IPS-20b (cell line): ENCODE data around the gene CACNB4.
A peak's percentile ranks its signal among the peaks of the same experiment; 100 is the strongest.

Experiments used
- H3K27ac ChIP-seq: one replicate; pipeline ENCODE4 v1.5.1; 2013; ENCODE audit warnings: low read length
- H3K27me3 ChIP-seq: 2 replicates; pipeline ENCODE4 v1.6.1; 2013; ENCODE audit warnings: mild to moderate bottlenecking, low read length, inconsistent platforms; ENCODE audit not compliant: insufficient read depth
- H3K36me3 ChIP-seq: 2 replicates; pipeline ENCODE4 v1.6.1; 2013; ENCODE audit warnings: low read depth, mild to moderate bottlenecking, inconsistent platforms, low read length, moderate library complexity; ENCODE audit not compliant: insufficient read depth
- H3K4me1 ChIP-seq: 2 replicates; pipeline ENCODE4 v1.6.1; 2013; ENCODE audit warnings: mild to moderate bottlenecking, control low read depth, inconsistent platforms, low read length, moderate library complexity; ENCODE audit not compliant: insufficient read depth
- H3K4me3 ChIP-seq: 2 replicates; pipeline ENCODE4 v1.5.1; 2013; ENCODE audit warnings: mild to moderate bottlenecking, low read length, inconsistent platforms
- H3K9ac ChIP-seq: 2 replicates; pipeline ENCODE4 v1.6.1; 2013; ENCODE audit warnings: low read depth, mild to moderate bottlenecking, inconsistent platforms, low read length, moderate library complexity
- H3K9me3 ChIP-seq: 2 replicates; pipeline ENCODE4 v1.6.1; 2013; ENCODE audit warnings: mild to moderate bottlenecking, low read depth, low read length, inconsistent platforms; ENCODE audit not compliant: insufficient read depth

Gene CACNB4

DNA sequence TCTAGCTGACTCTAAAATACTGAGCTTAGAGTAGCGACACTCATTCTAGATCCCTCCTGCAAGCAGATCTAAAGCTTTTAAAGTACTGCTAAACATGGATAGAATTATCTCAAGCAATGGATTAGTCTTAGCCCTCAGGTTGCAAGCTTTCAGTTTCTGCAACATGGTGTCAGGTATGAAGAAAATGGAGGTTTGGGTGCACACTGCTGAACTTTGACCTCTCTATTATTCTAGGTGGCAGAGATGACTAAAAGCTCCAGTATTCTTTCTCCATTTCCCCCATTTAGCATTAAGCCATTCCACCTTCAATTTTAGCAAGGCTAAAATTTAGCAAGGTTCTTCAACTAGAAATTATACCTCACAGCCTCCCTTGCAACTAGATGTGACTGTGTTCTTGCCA lies 117.0 kb downstream of the CACNB4 start:
- H3K9ac ChIP-seq, result no peak overlapping the region
- H3K4me1 ChIP-seq, result no peaks in the 10 kb centered on the region
- H3K9me3 ChIP-seq, result no peaks in the 10 kb centered on the region
- H3K4me3 ChIP-seq, result no peak overlapping the region
- H3K36me3 ChIP-seq, result no peaks in the 10 kb centered on the region
- no peak overlapping the region for H3K27ac ChIP-seq
- H3K27me3 ChIP-seq, result no peaks in the 10 kb centered on the region

GRCh38 chr2:151979694-151980093 lies 119.2 kb downstream of the CACNB4 start:
- no peaks in the 10 kb centered on the region for H3K4me1 ChIP-seq
- no peaks in the 10 kb centered on the region for H3K27me3 ChIP-seq

GRCh38 chr2:151978709-151979108 lies 120.1 kb downstream of the CACNB4 start:
- Histone ChIP-seq H3K27me3 (no peaks in the 10 kb centered on the region), H3K36me3 (no peaks in the 10 kb centered on the region), H3K4me1 (peaks cover under 1% of the 10 kb centered on the region), H3K9ac (no peak overlapping the region), H3K4me3 (no peak overlapping the region), H3K9me3 (no peaks in the 10 kb centered on the region), H3K27ac (no peak overlapping the region)

More at GRCh38 chr2:151979694-151980093, 119.2 kb downstream of the CACNB4 start:
- Histone ChIP-seq H3K4me3 (no peak overlapping the region), H3K36me3 (no peaks in the 10 kb centered on the region), H3K9ac (no peak overlapping the region), H3K9me3 (no peaks in the 10 kb centered on the region), H3K27ac (no peak overlapping the region)

DNA sequence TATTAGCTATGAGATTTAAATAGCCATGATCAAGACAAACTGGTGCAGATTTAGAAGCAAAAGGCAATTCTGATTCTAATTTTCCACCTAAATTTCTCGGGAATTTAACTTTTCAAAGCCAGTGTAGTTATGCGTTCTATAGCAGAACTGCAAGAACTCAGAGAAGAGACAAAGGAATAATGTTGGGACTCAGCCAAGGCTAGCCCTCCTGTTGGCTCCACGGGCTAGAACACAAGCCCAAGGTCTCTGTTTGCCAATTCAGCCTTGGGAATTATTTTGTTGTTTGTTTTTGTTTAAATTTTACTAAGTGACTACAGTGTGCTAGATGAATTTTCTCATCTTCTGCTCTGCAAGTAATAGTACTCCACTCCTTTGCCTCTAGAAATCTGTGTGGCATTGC lies 121.2 kb downstream of the CACNB4 start:
- H3K36me3 ChIP-seq, result no peaks in the 10 kb centered on the region
- H3K4me1 ChIP-seq, result peaks cover 11% of the 10 kb centered on the region
- no peak overlapping the region for H3K4me3 ChIP-seq
- H3K9me3 ChIP-seq, result no peaks in the 10 kb centered on the region
- no peaks in the 10 kb centered on the region for H3K27me3 ChIP-seq
- H3K27ac ChIP-seq, result no peak overlapping the region
- H3K9ac ChIP-seq, result no peak overlapping the region

- Histone ChIP-seq H3K27ac (no peak overlapping the region), H3K9me3 (no peaks in the 10 kb centered on the region), H3K4me1 (peaks cover 11% of the 10 kb centered on the region), H3K36me3 (no peaks in the 10 kb centered on the region), H3K27me3 (no peaks in the 10 kb centered on the region), H3K9ac (no peak overlapping the region), H3K4me3 (no peak overlapping the region)
Observed at GRCh38 chr2:151976945-151977353, 121.9 kb downstream of the CACNB4 start.

DNA sequence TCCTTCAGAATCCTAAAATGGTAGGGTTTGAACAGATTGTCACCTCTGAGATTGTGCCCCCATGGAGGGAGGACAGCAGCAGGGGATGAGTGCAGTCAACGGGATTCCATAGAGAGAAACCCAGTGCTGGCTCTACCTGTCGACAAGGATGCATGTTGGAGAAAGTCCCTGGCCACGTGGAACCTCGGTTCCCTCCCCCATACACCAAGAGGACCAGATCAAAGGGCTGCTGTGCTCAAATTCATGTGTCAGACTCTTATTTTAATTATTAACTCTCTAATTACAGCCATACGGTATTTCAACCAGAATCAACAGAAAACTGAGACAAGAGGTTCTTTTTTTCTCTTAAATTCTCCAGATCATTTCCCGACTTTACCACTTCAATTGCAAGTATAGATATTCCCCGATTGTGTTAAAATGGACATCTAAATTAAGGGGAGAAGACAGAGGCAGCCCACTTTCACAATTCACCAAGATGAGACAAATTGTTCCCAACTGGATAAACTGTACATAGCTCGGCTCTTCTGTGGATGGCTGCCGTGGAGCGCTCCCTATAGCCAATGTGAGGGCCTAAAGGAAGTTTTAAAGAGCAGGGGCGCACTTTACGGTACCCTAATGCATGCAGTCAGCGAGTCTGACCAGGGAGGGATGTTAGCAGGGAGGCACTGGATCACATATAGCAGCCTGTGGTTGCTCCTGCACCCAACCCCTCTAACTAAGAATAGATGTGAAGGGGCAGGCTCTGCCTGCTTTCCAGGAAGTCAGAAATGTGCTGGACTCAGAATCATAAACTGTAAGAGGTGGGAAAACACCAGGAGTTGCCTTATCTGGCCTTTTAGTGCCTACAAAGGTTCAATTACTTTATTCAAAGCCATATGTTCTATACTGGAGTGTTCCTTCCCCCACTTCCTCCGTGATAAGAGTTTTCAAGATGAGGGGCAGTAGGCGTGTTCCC lies 123.1 kb downstream of the CACNB4 start:
- Histone ChIP-seq H3K27ac (no peak overlapping the region), H3K9ac (no peak overlapping the region), H3K36me3 (no peaks in the 10 kb centered on the region), H3K4me3 (no peak overlapping the region), H3K9me3 (no peaks in the 10 kb centered on the region), H3K4me1 (peaks cover 13% of the 10 kb centered on the region), H3K27me3 (no peaks in the 10 kb centered on the region)

DNA sequence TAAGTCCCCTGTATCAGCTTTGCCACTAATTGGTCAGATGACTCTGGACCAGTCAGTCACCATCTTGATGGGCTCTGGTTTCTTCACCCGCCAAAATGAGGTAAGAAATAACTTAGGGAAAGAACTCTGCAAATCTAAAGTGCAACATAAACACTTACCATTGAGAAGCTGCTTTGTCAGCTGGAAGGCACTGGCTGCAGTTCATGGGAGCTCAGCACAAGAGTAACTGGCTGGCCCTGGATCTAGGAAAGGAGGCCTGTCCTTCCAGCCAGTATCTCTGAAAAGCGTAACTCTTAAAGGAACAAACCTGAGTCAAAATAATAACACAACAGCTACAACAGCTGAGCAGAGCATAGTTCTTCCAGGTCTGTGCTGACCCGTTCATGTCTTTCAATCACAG lies 123.9 kb downstream of the CACNB4 start:
- Histone ChIP-seq H3K27me3 (no peaks in the 10 kb centered on the region), H3K4me3 (no peak overlapping the region), H3K9ac (no peak overlapping the region), H3K36me3 (no peaks in the 10 kb centered on the region), H3K4me1 (peaks cover 13% of the 10 kb centered on the region), H3K9me3 (no peaks in the 10 kb centered on the region), H3K27ac (no peak overlapping the region)

- Histone ChIP-seq H3K27me3 (no peaks in the 10 kb centered on the region), H3K9me3 (no peaks in the 10 kb centered on the region), H3K36me3 (no peaks in the 10 kb centered on the region), H3K27ac (no peak overlapping the region), H3K9ac (0 out of 2 replicates have a peak overlapping the region, but pooled peaks have one; percentile 12), H3K4me3 (peak overlapping the region; percentile 39; the same call in 1 of the 2 replicates), H3K4me1 (peaks cover 13% of the 10 kb centered on the region)
Observed at GRCh38 chr2:151973901-151974199, 125.0 kb downstream of the CACNB4 start.

GRCh38 chr2:151973013-151973900 lies 125.6 kb downstream of the CACNB4 start:
- 0 out of 2 replicates have a peak overlapping the region, but pooled peaks have one; percentile 12 for H3K9ac ChIP-seq
- peak overlapping the region; percentile 39; the same call in 1 of the 2 replicates for H3K4me3 ChIP-seq
- no peaks in the 10 kb centered on the region for H3K27me3 ChIP-seq
- no peak overlapping the region for H3K27ac ChIP-seq
- H3K36me3 ChIP-seq, result no peaks in the 10 kb centered on the region
- H3K9me3 ChIP-seq, result no peaks in the 10 kb centered on the region
- peaks cover 13% of the 10 kb centered on the region for H3K4me1 ChIP-seq

GRCh38 chr2:151972241-151973012 lies 126.4 kb downstream of the CACNB4 start:
- Histone ChIP-seq H3K4me1 (peaks cover 13% of the 10 kb centered on the region), H3K9me3 (no peaks in the 10 kb centered on the region), H3K4me3 (peak overlapping the region; percentile 39; the same call in 1 of the 2 replicates), H3K27me3 (no peaks in the 10 kb centered on the region), H3K36me3 (no peaks in the 10 kb centered on the region), H3K27ac (no peak overlapping the region), H3K9ac (no peak overlapping the region)
